Globus pallidus (tissue), 1 donor: ENCODE results near the gene SMCHD1.
"Not testable (repeated sequence)": the region's sequence is repeated elsewhere in the genome, so short reads cannot be mapped to it uniquely, and the experiment has no call there.

Experiments used
- DNase-seq: peaks from one replicate; pipeline ENCODE4 v3.0.0-alpha.2; 2015; ENCODE audit warnings: low spot score

Gene SMCHD1

DNA sequence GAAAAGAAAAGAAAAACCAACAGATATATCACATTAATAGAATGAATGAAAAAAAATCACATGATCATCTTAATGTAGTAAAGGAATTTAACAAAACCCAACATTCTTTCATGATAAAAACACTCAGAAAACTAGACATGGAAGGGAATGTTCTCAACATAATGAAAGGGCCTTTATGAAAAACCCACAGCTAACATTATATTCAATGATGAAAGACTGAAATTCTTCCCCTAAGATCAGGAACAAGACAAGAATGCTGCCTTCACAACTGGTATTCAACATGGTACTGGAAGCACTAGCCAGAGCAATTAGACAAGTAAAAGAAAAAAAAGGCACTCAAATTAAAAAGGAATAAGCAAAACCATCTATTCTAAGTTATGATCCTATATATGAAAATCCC, 162.8 kb downstream of the SMCHD1 start:
- no peak for DNase-seq

DNA sequence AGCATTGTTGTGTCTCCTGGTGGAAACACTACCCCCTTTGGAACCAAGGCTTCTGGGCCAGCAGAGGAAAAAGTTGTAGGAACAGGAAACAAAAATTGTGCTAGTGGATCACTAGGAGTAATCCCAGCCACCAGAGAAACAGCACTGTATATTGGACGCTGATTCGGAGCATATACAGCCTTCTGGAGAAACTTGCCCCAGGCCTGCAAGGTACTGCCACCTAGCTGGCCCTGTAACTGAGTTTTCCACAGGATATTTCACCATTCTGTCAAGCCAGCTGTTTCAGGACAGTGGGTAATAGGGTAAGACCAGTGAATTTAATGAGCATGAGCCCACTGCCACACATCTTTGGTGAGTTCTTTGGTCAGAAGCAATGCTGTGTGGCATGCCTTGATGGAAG, 166.2 kb downstream of the SMCHD1 start:
- no peak for DNase-seq

DNA sequence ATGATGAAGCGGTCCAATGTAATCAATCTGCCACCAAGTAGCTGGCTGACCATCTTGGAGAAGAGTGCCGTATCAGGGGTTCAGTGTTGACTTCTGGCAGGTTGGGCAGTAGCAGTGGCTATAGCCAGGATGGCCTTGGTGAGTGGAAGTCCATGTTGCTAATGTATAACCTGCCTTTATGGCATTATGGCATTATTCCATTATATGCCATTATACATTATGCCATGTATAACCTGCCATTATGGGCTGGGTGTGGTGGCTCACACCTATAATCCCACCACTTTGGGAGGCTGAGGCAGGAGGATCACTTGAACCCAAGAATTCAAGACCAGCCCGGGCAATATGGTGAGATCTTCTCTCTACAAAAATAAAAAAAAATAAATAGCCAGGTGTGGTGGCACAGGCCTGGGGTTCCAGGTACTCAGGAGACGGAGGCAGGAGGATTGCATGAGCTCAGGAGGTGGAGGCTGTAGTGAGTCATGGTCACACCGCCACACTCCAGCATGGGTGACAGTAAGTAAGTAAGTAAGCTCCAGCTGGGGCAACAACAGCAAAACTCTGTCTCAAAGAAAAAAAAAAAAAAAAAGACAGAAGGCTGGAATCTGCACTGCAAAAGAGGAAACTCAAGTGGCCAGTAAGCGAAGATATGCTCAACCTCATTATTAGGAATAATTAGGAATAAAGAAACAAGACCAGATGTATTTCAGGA, 166.8 kb downstream of the SMCHD1 start:
- no peak for DNase-seq

DNA sequence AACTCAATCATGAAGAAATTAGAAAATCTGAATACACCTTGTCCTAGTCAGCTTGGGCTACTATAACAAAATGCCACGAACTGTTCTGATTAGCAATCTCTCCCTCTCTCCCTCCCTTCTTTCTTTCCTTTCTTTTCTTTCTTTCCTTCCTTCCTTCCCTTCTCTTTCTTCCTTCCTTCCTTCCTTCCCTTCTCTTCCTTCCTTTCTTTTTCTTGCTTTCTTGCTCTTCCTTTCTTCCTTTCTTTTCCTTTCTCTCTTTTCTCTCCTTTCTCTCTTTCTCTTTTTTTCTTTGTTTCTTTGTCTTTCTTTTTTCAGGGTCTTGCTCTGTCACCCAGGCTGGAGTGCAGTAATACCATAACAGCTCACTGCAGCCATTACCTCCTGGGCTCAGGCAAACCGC, 167.7 kb downstream of the SMCHD1 start:
- no peak for DNase-seq

DNA sequence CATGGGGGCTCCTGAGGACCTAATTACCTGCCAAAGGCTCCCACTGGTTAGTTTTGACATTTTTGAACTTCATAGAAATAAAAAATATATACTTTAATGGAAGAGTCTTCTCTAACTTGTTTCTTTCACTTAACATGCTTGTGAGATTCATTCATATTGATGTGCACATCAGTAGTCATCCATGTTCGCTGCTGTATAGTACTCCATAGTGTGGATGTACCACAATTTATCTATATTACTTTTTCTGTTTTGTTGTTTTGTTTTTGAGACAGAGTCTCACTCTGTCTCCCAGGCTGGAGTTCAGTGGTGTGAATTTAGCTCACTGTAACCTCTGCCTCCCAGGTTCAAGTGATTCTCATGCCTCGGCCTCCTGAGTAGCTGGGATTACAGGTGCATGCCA, 168.4 kb downstream of the SMCHD1 start:
- DNase-seq, result no peak

DNA sequence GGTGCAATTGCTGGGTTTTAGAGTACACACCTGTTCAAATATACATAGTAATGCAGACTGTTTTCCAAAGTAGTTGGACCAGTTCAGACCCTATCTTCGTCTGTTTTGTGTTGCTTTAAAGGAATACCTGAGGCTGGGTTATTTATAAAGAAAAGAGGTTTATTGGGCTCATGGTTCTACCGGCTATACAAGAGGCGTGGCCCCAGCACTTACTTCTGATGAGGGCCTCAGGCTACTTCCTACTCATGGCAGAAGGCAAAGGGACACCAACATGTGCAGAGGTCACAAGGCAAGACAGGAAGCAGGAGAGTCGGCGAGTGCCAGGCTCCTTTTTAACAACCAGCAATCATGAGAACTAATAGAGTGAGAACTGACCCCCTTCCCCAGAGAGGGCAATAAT, 169.3 kb downstream of the SMCHD1 start:
- no peak for DNase-seq

DNA sequence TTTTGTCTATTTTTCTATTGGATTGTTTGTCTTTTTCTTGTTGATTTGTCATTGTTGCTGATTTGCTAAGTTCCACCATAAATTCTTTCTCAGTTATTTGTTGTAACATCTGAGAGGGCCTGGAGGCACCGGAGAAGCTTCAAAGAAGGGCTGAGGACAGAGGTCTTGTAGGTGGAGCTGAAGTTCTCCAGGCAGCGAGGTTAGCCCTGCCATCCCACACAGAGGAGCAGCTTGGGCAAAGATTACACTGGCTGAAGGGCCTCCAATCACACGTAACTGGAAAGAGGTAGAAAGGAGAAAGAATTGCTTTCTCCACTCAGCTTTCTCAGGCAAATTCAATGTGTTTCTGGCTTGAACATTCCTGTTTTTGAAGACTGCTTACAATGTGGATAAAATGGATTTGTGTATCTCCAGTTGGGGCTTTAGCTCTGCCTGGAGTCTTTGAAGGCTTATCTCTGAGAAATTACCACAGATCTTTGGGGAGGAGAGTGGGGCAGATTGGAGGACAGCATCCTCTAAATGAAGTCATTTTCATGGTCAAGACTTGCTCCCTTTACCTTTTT, 170.2 kb downstream of the SMCHD1 start:
- DNase-seq, result no peak

DNA sequence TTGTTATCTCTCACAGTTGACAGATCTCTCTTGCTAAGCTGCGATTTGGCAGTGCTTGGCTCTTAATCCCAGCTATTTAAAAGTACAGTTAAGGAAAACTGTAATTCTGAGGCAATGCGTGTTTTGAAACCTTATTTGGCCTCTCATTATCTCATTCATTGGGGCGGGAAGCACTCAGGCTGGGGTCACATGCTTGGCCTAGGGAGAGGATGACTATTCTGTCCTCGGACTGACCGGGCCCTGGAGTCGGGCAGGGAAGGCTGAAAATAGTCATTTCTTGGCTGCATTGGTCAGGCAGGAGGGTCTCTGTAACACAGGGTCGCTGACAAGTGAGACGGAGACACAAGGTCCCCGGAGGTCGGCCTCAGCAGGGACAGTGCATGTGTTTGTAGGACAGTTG, 171.1 kb downstream of the SMCHD1 start:
- no peak for DNase-seq

DNA sequence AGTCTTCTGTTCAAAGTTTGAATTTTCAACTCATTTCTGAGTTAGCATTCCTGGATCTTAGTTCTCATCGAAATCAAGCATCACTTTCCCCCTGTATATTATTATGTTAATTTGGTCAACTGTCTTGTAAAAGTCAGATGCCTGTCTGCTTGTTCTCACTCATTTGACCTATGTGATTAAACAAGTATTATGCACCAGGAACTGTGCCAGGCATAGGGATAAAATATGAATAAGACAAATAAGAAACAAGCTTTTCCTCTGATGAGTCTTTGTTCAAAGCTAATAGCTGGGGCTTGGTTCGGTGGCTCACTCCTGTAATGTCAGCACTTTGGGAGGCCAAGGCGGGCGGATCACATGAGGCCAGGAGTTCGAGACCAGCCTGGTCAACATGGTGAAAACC, 171.5 kb downstream of the SMCHD1 start:
- DNase-seq, result no peak

DNA sequence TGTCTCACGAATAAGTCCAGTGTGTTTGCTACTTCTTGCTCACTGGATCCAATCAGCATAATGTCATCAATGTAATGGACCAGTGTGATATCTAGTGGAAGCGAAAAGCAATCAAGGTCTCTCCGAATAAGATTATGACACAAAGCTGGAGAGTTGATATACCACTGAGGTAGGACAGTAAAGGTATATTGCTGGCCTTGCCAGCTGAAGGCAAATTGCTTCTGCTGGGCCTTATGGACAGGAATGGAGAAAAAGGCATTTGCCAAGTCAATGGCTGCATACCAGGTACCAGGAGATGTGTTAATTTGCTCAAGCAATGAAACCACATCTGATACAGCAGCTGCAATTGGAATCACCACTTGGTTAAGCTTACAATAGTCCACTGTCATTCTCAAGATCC, 180.6 kb downstream of the SMCHD1 start:
- DNase-seq, result not testable (repeated sequence)

DNA sequence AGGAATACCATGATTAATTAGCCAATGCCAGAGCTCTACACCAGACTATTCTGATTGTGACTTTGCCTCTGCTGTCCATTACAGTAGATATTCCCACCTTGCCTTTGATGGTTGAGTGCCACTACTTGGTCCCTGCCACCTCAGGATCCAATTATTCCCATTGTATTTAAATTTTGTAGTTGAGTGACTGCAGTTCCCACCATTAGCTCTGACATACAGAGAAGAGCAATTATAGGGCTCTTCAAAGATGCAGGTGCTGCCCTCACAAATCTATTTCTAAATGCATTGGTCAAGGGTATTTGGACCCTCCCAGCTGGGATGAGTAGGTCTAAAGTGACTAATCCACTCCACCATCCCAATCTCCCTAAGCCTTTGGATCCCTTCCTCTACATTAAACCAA, 181.8 kb downstream of the SMCHD1 start:
- DNase-seq, result not testable (repeated sequence)

DNA sequence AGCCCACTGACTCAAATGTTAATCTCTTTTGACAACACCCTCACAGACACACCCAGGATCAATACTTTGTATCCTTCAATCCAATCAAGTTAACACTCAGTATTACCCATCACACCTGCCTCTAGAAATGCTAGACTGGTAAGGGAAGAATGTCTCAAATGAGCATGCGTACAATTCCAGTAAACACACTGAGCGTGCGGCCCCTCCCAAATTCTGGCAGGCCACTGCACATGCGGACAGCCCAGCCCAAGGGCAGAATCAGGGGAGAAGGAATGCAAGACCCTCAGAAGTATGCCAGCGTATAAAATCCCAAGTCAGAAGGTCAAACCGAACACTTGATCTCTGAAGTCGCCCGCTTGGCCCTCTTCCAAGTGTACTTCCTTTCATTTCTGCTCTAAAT, 183.7 kb downstream of the SMCHD1 start:
- no peak for DNase-seq

DNA sequence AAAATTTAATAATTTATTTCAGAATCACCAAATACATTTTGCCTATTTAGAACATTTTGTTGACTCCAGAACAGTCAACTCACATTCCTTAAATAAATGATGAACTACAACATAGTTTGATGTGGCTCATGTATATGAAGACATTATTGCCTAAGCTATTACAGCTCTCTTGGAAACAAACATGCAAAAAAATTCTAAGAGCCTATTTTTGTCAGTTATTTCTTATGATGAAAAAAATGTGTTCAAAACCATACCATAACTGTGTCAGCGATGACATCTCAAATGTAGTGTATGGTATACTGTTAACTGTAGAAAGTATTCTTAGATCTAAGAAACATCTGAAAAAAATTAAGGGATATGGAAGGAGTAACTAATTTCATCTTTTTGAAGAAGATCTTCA, 185.0 kb downstream of the SMCHD1 start:
- DNase-seq, result no peak

DNA sequence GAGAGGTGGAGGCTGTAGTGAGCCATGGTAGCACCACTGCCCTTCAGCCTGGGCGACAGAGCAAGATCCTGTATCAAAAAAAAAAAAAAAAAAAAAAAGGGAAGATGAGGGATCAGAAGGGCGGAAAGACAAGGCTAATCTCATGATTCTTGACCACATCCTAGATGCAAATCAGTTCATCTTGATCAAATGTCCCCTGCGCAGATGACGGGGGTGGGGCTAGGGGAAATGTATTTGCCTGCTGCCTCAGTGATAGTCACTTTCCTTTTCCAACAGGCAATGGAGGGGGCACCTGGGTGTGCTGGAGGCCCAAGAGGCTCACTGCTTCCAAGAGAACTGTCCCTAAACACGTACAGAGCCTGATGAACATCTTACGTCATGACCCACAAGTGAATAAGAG, 187.6 kb downstream of the SMCHD1 start:
- DNase-seq, result no peak

DNA sequence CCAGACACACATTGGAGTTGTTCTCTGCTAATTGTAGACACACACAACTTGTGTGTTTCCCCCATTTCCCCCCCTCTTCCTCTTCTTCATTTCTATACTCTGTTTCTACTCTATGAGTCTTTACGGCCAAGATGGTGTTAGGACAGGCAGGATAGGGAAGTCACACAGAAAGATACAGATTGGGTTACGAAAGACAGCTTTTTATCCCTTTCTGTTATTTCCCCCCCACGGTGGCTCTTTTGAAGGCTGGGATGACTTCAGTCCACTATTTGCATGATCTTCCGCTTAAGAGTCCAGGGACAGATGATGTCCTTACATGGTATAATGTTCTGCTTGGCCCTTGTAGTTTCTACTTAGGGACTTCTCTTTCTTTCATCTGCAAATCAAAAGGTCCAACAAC, 189.6 kb downstream of the SMCHD1 start:
- DNase-seq, result no peak

DNA sequence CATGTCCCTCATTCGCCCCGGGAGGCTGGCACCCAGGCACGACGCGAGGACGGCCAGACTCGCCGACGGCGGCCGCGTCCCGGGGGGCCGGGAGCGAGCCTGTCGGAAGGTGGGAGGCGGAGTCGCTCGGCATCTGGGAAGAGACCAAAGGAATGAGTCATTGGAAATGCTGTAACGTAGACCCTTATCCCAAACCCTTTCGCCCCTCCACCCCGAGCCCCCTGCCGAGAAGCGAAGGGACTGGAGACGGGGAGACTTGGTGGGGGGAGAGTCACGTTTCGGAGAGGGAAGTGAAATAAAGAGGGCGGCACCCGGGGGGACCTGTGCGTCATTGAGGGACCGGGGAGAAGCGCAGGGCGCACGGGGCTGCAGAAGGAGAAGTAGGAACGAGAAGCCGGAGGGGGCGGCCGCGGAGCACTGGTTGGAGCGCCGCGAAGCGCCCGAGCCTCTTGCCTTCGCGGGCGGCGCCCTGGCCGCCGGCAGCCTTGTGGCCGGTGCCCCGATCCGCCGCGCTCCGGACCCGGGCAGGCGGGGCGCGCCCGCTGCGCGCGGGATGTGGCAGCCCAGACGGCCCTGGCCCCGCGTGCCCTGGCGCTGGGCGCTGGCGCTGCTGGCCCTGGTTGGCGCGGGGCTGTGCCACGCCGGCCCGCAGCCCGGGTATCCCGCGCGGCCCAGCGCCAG, 191.2 kb downstream of the SMCHD1 start, which contains the start of gene EMILIN2:
Gene EMILIN2, plus strand, starts transcription at position 371 of the 681 bp plus-strand sequence. Its CDS starts 183 bp downstream, at position 554.
- no peak for DNase-seq

DNA sequence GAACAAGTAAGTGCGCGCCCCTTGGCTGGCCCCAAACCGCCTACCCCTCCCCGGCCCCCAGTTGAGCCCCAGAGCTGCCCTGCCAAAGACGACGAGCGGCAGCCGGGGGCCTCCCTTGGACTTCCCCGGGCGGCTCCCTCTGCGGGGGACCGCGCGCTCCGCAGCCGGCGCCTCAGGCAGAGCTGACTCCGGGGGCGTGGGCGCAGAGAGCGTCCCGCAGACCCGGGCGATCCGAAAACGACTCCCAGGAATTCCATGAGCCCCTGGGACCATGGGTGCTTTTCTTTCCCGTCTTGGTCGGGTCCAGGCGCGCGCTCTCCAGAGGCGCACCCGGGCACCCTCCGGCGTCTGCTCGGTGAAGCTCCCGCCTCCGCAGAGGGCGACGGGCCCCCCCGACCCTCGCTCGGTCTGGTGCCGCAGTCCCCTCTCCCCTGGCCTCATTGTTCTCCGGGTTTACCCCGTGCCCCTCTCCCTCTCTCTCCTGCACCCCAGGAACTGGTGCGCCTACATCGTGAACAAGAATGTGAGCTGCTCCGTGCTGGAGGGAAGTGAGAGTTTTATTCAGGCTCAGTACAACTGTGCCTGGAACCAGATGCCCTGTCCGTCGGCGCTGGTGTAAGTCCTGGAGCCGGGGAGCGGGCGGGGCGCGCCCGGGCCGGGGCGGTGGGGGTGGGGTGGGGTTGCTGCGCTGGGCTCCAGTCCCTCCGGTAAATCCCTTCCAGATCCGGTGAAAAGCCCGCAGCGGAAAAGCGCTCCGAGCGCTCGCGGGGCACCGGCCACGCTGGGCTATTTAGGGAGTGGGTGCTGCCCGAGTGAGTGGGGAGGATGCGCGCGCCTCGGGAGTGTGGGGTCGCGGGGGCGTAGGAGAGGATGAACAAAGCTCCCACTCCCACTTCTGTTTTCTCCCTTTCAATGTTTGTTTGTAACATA, 192.1 kb downstream of the SMCHD1 start:
- no peak for DNase-seq

DNA sequence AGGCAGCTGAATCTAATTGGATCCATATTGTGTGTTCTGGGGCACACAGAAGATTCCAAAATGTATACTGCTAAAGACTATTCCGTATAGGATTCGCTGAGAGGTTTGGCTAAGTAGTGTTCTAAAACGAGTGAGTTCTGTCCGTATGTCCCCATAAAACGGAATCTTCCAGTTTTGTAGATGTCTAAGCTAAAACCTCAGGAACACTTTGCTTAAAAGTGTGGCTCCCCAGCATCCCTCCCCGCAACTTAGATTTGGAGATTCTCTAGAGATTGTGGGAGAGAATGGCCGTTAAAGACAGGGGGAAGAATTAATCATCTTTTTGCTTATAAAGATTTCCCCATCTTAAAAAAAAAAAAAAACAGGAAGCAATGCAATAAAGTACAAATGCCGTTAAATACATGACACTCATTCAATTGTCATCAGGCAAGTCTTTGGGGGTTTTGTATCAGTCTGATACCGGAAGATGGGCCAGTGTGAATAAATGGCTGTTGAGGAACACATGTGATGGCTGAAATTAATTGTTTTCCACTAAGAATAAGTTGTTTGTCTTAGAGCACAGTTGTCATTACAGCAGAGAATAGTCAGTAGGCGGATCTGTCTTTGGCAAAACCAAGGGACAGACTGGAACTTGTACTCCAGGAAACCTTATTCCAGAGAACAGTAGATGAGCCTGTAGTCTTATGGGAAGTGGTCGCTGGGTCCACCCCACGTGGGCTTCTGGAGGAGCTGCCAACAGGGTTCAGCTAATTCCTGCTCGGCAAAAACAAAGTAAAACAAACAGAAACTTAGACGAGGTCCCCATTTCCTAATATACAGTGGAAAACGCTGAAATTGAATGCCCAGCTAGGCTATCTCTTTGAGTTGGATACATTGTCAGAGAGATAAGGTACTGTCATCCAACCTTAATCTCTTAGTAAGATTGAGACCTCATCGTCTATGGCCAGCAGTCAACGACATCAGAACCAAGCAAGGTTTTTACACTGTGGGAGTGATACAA, 193.0 kb downstream of the SMCHD1 start:
- DNase-seq, result peak; percentile 44

DNA sequence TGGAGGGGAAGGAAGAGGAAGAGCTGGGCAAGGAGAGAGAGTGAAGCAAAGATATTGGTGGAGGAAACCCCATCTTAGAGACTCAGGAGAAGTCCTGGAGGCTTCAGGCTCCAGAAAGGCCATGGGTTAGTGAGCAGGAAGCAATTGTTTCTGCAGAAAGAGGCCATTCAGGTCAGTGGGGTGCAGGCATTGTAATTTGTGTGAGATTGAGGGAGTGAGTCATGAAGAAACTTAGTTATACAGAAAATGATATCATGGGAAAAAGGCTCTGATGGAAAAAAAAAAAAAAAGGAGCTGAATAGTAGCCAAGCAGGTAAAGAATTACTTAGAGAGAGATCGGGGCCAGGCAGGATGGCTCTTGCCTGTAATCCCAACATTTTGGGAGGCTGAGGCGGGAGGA, 195.3 kb downstream of the SMCHD1 start:
- DNase-seq, result no peak

DNA sequence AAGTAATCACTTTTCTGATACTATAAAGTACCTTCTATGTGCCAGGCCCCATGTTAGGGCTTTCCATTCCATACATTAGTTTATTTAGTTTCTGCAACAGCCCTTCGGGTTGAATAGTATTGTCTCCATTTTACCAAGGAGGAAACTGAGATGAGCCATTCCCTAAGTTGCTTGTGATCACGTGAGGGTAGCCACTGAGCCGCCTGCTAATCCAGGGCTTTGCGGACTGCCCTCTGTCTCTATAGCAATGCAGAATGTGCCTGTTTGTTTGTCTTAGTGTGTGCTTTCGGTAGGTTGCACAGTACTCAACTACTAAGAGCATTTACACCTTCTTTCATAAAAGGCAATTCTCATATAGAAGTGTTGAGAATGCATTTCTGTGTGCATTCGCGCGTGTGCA, 196.2 kb downstream of the SMCHD1 start:
- no peak for DNase-seq

DNA sequence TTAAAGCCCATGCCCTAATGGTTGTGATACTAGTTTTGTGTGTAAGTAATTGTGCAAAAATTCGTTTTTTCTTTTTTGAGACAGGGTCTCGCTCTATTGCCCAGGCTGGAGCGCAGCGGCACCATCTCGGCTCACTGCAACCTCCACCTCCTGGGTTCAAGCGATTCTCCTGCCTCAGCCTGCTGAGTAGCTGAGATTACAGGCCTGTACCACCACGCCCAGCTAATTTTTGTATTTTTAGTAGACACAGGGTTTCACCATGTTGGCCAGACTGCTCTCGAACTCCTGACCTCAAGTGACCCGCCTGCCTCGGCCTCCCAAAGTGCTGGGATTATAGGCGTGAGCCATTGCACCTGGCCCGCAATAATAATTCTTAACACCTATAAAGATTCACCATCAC, 196.9 kb downstream of the SMCHD1 start:
- DNase-seq, result not testable (repeated sequence)
